CD14-positive monocyte (primary cell): ENCODE results near the gene TBX18. TPM values are rescaled to one million over a fixed set of nuclear protein-coding genes. Genes with fewer than 3 reads are reported as not detected.

Experiments used
- DNase-seq, 3 donors: peaks; one replicate each; pipeline ENCODE4 v3.0.0-alpha.2; 2011 to 2022
- H2AFZ ChIP-seq: 2 replicates; pipeline ENCODE4 v1.6.0; 2012; ENCODE audit warnings: mild to moderate bottlenecking, low read depth, low read length, inconsistent platforms; ENCODE audit not compliant: insufficient read depth, poor library complexity, severe bottlenecking
- H3K27ac ChIP-seq, 2 donors: 1 replicate in 1 of 2; 2 replicates in 1 of 2; pipeline ENCODE4 v1.5.1; 2012 to 2013; ENCODE audit warnings: low read length in 2 of 2, control low read depth in 1 of 2, inconsistent platforms in 1 of 2, low read depth in 1 of 2, mild to moderate bottlenecking in 1 of 2
- H3K27me3 ChIP-seq, 2 donors: one replicate each; pipeline versions ENCODE4 v1.6.0 to v1.6.1; 2011 to 2013; ENCODE audit warnings: low read length in 2 of 2; ENCODE audit not compliant: control insufficient read depth in 2 of 2, insufficient read depth in 2 of 2
- H3K36me3 ChIP-seq, 2 donors: replicated peaks in 1 of 2; 1 replicate in 1 of 2; 2 replicates in 1 of 2; pipeline versions ENCODE4 v1.5.1 to v1.6.1; 2012 to 2013; ENCODE audit warnings: low read length in 2 of 2, control low read depth in 1 of 2, inconsistent platforms in 1 of 2, mild to moderate bottlenecking in 1 of 2; ENCODE audit not compliant: insufficient read depth in 2 of 2, control insufficient read depth in 1 of 2
- H3K4me1 ChIP-seq, 2 donors: 1 replicate in 1 of 2; 2 replicates in 1 of 2; pipeline versions ENCODE4 v1.5.1 to v1.6.1; 2012 to 2013; ENCODE audit warnings: low read length in 2 of 2, control low read depth in 1 of 2, inconsistent platforms in 1 of 2, mild to moderate bottlenecking in 1 of 2, moderate library complexity in 1 of 2; ENCODE audit not compliant: insufficient read depth in 2 of 2, control insufficient read depth in 1 of 2
- H3K4me2 ChIP-seq: replicated peaks from 2 replicates; pipeline ENCODE3; 2012; ENCODE audit warnings: low read length, moderate library complexity, mild to moderate bottlenecking; ENCODE audit not compliant: poor library complexity, severe bottlenecking; ENCODE audit errors: extremely low read depth
- H3K4me3 ChIP-seq, 3 experiments: fragments of 200-600 bp in 1 of 3; sonication (generic) in 1 of 3; replicated peaks in 1 of 3; 1 replicate in 2 of 3; 2 replicates in 1 of 3; pipeline ENCODE4 v1.5.1; 2011 to 2013; ENCODE audit warnings: low read length in 3 of 3, mild to moderate bottlenecking in 3 of 3, control low read depth in 2 of 3, low read depth in 2 of 3, inconsistent platforms in 1 of 3, moderate library complexity in 1 of 3
- H3K79me2 ChIP-seq: 2 replicates; pipeline ENCODE4 v1.6.0; 2012; ENCODE audit warnings: mild to moderate bottlenecking, control low read depth, inconsistent platforms, low read length, moderate library complexity; ENCODE audit not compliant: insufficient read depth
- H3K9ac ChIP-seq: 2 replicates; pipeline ENCODE4 v1.6.0; 2017; ENCODE audit warnings: low read length, mild to moderate bottlenecking; ENCODE audit not compliant: insufficient read depth, poor library complexity, severe bottlenecking
- H3K9me3 ChIP-seq, 2 donors: replicated peaks in 1 of 2; 1 replicate in 1 of 2; 2 replicates in 1 of 2; pipeline versions ENCODE4 v1.5.1 to v1.6.1; 2012 to 2013; ENCODE audit warnings: low read length in 2 of 2, control low read depth in 1 of 2; ENCODE audit not compliant: control insufficient read depth in 1 of 2, insufficient read depth in 1 of 2
- H4K20me1 ChIP-seq: 2 replicates; pipeline ENCODE4 v1.6.0; 2012; ENCODE audit warnings: mild to moderate bottlenecking, low read length, control low read depth, moderate library complexity; ENCODE audit not compliant: insufficient read depth
- H3K27ac Mint-ChIP-seq, 7 donors: one replicate each; pipeline ENCODE4 v1.8.0; 2020; ENCODE audit warnings: mild to moderate bottlenecking in 7 of 7, mixed read lengths in 7 of 7, moderate library complexity in 6 of 7, inconsistent platforms in 2 of 7
- H3K27me3 Mint-ChIP-seq, 3 donors: one replicate each; pipeline ENCODE4 v1.8.0; 2021 to 2022; ENCODE audit warnings: low read depth in 3 of 3, mild to moderate bottlenecking in 3 of 3, mixed read lengths in 3 of 3, moderate library complexity in 3 of 3, inconsistent platforms in 1 of 3
- H3K36me3 Mint-ChIP-seq, 2 donors: one replicate each; pipeline ENCODE4 v1.8.0; 2020; ENCODE audit warnings: mixed read lengths in 2 of 2, inconsistent platforms in 1 of 2, mild to moderate bottlenecking in 1 of 2
- H3K4me1 Mint-ChIP-seq: one replicate; pipeline ENCODE4 v1.8.0; 2020; ENCODE audit warnings: mild to moderate bottlenecking, mixed read lengths
- H3K4me3 Mint-ChIP-seq, 2 donors: one replicate each; pipeline ENCODE4 v1.8.0; 2020; ENCODE audit warnings: mild to moderate bottlenecking in 2 of 2, mixed read lengths in 2 of 2, moderate library complexity in 1 of 2
- H3K9me3 Mint-ChIP-seq, 7 donors: one replicate each; pipeline ENCODE4 v1.8.0; 2020 to 2022; ENCODE audit warnings: mixed read lengths in 7 of 7, mild to moderate bottlenecking in 6 of 7, moderate library complexity in 6 of 7, inconsistent platforms in 2 of 7
- WGBS: methylation state at CpG from one replicate; pipeline ENCODE4 v1.1.5; 2013; ENCODE audit warnings: missing lambda C conversion rate; ENCODE audit not compliant: insufficient coverage; 5-methylcytosine and 5-hydroxymethylcytosine counted together
- intact Hi-C, 2 donors: fragments of 100-400 bp; cut with micrococcal nuclease; formaldehyde crosslinking; loops; one replicate each; pipeline versions ENCODE4 v1.15.0 to v1.15.1; 2023
- polyA plus RNA-seq, 3 donors: library from polyadenylated mRNA; depleted of rRNA in 1 of 3; unstranded in 2 of 3; stranded (reverse) in 1 of 3; fragments of 300-500 nt in 2 of 3; fragments of >200 nt in 1 of 3; fragmentation: Illumina TruSeq in 2 of 3; gene quantifications; 1 replicate in 2 of 3; 2 replicates in 1 of 3; pipeline ENCODE4 v1.2.3, GENCODE V29; 2012 to 2021
- small RNA-seq: library from RNA; depleted of rRNA; stranded (forward); fragments of <200 nt; gene quantifications from one replicate; pipeline ENCODE3, GENCODE V24; 2012; ENCODE audit warnings: low read depth; ENCODE audit not compliant: insufficient read length
- TF ChIP-seq, protein P1 (sequence below): fragments of 200-600 bp; IDR thresholded peaks from one replicate; pipeline ENCODE4 v1.8.0; 2022; ENCODE audit warnings: antibody characterized with exemption, mild to moderate bottlenecking

Gene TBX18
- polyA plus RNA-seq, 3 donors: 0.01 TPM; not detected in 2

DNA sequence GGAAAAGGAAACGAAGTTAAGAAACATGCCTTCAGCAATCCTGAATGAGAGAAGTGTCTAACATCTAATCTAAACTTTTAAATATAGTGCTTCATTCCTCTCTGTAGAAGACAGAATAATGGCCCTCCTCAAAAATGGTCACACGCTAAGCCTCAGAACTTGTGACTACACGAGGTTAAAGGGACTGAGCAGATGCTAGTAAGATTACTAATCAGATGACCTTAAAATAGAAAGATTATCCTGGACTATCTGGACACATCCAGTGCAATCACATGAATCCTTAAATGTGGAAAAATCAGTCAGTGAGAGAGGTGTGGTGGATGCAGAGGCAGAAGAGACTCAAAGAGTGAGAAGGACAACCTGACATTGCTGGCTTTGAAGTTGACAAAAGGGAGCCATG is 126.1 kb downstream of the TBX18 start:
- Histone ChIP-seq H3K27me3 (no peaks in the 10 kb centered on the region), H4K20me1 (no peaks in the 10 kb centered on the region), H3K9ac (no peak overlapping the region), H2AFZ (no peak overlapping the region), H3K27ac (no peak overlapping the region), H3K4me2 (no peak overlapping the region), H3K36me3 (no peaks in the 10 kb centered on the region), H3K4me3 (no peak overlapping the region), H3K9me3 (no peaks in the 10 kb centered on the region), H3K79me2 (no peaks in the 10 kb centered on the region), H3K4me1 (no peaks in the 10 kb centered on the region)
- peaks cover 0 to 2% (median 0%) of the 10 kb centered on the region in 3 donors for H3K27me3 Mint-ChIP-seq
- H3K27ac Mint-ChIP-seq: no peak overlapping the region
- no peaks in the 10 kb centered on the region for H3K36me3 Mint-ChIP-seq
- TF ChIP-seq, protein P1, sequence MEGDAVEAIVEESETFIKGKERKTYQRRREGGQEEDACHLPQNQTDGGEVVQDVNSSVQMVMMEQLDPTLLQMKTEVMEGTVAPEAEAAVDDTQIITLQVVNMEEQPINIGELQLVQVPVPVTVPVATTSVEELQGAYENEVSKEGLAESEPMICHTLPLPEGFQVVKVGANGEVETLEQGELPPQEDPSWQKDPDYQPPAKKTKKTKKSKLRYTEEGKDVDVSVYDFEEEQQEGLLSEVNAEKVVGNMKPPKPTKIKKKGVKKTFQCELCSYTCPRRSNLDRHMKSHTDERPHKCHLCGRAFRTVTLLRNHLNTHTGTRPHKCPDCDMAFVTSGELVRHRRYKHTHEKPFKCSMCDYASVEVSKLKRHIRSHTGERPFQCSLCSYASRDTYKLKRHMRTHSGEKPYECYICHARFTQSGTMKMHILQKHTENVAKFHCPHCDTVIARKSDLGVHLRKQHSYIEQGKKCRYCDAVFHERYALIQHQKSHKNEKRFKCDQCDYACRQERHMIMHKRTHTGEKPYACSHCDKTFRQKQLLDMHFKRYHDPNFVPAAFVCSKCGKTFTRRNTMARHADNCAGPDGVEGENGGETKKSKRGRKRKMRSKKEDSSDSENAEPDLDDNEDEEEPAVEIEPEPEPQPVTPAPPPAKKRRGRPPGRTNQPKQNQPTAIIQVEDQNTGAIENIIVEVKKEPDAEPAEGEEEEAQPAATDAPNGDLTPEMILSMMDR: no peak
- H3K9me3 Mint-ChIP-seq: peaks cover 0 to 7% (median 2%) of the 10 kb centered on the region in 7 donors
- H3K4me3 Mint-ChIP-seq: no peak overlapping the region
- no peaks in the 10 kb centered on the region for H3K4me1 Mint-ChIP-seq
- no CpG with 5 or more reads among the region's 3 CpGs for WGBS
- no peak for DNase-seq
- intact Hi-C loops: no loop called here

Small RNA genes lying within 50 kb of the gene (small RNA-seq; reads per million reads assigned to genes)
- not detected for gene AL590143.1
